ENCODE results near the gene DDX56.
"Not testable (repeated sequence)": the region's sequence is repeated elsewhere in the genome, so short reads cannot be mapped to it uniquely, and the experiment has no call there.

Gene DDX56

DNA sequence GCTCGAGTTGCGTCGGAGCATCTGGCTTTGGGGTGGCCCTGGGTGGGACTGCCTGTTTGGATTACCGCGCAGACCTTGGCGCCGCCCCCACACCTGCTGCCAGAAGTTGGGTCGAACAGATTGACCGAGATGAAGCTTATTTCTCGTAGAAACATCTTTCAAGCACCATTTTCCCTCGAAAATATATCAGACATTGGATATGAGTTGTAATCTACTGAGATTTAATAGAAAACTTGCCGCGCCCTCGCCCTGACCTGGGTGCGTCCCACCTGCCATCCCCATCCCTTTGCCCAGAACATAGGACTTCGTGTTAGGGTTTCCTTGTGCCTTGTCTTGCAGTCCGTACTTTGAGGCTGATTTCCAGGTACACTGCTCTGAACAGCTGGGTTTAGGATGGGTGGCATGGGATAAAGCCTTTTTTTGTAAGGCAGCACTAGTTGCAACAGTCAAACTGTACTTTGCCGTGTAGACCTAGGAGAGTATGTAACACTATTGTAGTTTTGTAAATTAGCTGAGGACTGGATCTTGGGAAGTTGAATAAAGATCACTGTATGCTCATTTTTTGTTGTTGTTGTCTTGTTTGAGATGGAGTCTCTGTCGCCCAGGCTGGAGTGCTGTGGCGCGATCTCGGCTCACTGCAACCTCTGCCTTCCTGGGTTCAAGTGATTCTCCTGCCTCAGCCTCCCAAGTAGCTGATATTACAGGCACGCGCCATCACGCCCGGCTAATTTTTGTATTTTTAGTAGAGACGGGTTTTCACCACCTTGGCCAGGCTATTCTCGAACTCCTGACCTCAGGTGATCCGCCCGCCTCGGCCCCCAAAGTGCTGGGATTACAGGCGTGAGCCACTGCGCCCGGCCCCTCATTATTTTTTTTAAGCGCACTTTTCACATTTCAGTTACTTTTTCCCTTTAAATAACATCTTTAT is 33.7 kb upstream of the DDX56 start:
- Histone ChIP-seq H3K27ac (peak overlapping the region; percentile 98), H3K4me3 (peak overlapping the region; percentile 88)
- TF ChIP-seq, protein P1, sequence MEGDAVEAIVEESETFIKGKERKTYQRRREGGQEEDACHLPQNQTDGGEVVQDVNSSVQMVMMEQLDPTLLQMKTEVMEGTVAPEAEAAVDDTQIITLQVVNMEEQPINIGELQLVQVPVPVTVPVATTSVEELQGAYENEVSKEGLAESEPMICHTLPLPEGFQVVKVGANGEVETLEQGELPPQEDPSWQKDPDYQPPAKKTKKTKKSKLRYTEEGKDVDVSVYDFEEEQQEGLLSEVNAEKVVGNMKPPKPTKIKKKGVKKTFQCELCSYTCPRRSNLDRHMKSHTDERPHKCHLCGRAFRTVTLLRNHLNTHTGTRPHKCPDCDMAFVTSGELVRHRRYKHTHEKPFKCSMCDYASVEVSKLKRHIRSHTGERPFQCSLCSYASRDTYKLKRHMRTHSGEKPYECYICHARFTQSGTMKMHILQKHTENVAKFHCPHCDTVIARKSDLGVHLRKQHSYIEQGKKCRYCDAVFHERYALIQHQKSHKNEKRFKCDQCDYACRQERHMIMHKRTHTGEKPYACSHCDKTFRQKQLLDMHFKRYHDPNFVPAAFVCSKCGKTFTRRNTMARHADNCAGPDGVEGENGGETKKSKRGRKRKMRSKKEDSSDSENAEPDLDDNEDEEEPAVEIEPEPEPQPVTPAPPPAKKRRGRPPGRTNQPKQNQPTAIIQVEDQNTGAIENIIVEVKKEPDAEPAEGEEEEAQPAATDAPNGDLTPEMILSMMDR (IDR thresholded peaks at IDR 0.05) = no peak
- no peak for DNase-seq (ENCODE audit: low spot score)

DNA sequence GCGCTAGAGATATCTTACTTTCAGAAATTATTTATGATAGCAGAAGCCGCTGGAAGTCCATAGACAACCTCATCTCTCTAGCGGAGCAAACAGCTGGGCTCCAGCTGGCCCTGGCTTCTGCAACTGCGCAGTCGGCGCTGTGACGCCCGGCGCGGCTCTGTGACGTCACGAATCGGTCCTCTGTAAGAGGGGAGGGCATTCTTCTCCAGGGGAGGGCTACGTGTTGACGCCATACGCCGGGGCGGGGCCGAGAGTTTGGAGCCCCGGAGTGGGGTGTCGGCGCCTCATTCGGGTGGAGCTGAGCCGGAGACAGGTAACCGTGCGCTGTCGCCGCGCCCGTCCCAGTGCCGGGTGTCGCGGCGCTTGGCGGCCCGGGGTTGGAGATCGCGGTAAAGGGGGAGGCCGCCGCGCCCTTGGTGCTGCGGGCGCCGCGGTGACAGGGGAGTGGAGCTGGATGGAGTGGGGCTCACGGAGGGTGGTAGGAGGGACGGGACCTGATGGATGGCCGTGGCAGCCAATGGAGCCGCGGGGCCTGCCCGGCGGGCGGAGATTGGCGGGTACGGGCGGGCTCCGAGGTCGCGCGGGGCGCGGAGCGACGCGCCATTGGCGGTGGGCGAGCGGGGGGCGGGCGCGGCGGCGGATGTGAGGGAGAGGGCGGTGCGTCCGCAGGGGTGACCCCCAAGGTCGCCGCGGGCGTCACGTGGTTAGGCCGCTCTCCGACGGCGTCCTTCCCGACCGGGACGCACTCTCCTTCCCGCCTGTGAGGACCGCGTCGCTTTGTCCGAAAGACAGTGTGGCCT is 32.8 kb upstream of the DDX56 start, which contains the start of gene OGDH:
TSS of gene OGDH (plus strand) at position 287 of the 800 bp plus-strand sequence. CDS start 17,717 bp downstream, outside the sequence.
- TF ChIP-seq, protein P1 (IDR thresholded peaks at IDR 0.05) = no peak
- peak within 1 kb of the TSS; percentile 98 for H3K27ac ChIP-seq
- DNase-seq (ENCODE audit: low spot score) = peak; percentile 99
- peak within 1 kb of the TSS; percentile 88 for H3K4me3 ChIP-seq

DNA sequence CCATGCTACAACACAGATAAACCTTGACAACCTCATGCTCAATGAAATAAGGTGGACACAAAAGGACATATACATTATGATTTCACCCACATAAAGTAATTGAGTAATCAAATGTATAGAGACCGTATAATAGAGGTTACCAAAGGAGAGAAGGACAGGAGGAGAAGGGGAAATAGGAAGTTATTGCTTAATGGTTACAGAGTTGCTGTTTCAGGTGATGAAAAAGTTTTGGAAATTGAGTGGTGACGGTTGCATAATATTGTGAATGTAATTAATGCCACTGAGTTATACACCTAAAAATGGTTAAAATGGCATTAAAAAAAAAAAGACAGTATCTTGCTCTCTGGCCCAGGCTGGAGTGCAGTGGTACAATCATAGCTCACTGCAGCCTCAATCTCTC is 31.2 kb upstream of the DDX56 start:
- H3K4me3 ChIP-seq = no peak overlapping the region
- DNase-seq (ENCODE audit: low spot score) = no peak
- TF ChIP-seq, protein P1 (IDR thresholded peaks at IDR 0.05) = no peak
- no peak overlapping the region for H3K27ac ChIP-seq

DNA sequence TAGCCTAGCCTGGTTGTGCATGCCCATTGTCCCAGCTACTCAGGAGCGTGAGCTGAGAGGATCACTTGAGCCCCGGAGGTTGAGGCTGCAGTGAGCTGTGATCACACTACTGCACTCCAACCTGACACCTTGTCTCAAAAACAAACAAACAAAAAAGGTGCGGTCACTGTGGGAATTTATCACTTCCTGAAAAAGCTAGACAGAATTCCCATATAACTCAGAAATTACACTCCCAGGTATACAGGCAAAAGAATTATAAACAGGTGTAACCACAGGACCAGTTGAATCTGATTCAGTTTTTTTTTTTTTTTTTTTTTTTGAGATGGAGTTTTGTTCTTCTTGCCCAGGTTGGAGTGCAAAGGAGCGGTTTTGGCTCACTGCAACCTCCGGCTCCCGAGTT is 29.5 kb upstream of the DDX56 start:
- H3K27ac ChIP-seq = no peak overlapping the region
- peak; percentile 11 for DNase-seq (ENCODE audit: low spot score)
- H3K4me3 ChIP-seq = no peak overlapping the region
- TF ChIP-seq, protein P1 (IDR thresholded peaks at IDR 0.05) = no peak

DNA sequence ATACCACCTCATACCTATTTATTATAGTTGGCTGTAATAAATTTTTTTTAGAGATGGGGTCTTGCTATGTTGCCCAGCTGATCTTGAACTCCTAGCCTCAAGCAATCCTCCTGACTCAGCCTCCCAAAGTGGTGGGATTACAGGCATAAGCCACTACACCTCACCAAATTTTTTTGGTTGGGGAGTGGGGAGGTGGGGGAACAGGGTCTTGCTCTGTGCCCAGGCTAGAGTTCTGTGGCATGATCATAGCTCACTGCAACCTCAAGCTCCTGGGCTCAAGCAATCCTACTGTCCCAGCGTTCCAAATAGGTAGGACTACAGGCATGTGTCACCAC is 28.8 kb upstream of the DDX56 start:
- no peak overlapping the region for H3K27ac ChIP-seq
- DNase-seq (ENCODE audit: low spot score) = peak; percentile 26

DNA sequence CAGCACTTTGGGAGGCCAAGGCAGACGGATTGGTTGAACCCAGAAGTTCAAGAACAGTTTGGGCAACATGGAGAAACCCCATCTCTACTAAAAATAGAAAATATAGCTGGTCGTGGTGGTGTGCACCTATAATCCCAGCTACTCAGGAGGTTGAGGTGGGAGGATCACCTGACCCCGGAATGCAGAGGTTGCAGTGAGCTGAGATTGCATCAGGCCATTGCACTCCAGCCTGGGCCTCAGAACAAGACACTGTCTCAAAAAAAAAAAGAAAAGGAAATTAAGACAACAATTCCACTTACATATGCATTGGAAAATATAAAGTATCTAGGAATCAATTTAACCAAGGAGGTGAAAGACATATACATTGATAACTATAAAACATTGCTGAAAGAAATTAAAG is 25.5 kb upstream of the DDX56 start:
- H3K27ac ChIP-seq = no peak overlapping the region
- TF ChIP-seq, protein P1 (IDR thresholded peaks at IDR 0.05) = no peak
- no peak overlapping the region for H3K4me3 ChIP-seq
- peak; percentile 11 for DNase-seq (ENCODE audit: low spot score)

More for the DNA sequence above, 28.8 kb upstream of the DDX56 start:
- no peak overlapping the region for H3K4me3 ChIP-seq
- TF ChIP-seq, protein P1 (IDR thresholded peaks at IDR 0.05) = no peak

DNA sequence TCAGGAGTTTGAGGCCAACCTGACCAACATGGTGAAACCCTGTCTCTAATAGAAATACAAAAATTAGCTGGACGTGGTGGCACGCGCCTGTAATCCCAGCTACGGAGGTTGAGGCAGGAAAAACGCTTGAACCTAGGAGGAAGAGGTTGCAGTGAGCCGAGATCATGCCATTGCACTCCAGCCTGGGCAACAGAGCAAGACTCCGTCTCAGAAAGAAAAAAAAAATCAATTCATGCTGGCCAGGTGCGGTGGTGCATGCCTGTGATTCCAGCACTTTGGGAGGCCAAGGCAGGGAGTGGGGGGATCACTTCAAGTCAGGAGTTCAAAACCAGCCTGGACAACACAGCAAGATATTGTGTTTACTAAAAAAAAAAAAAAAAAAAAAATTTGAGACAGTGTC is 23.5 kb upstream of the DDX56 start:
- not testable (repeated sequence) for H3K27ac ChIP-seq, H3K4me3 ChIP-seq
- peak; percentile 0 for DNase-seq (ENCODE audit: low spot score)

All from coronary artery (tissue), 2 donors.